Fibroblast of skin of left biceps (primary cell): ENCODE data around the gene ZNF627.
"Not testable (repeated sequence)": the region's sequence is repeated elsewhere in the genome, so short reads cannot be mapped to it uniquely, and the experiment has no call there.

Experiments
- DNase-seq, 2 experiments: peaks; one replicate each; pipeline ENCODE4 v3.0.0-alpha.2; 2013; ENCODE audit warnings: low read depth in 2 of 2

Gene ZNF627

GRCh38 chr19:11597202-11598102 is at the start of gene ZNF627:
Gene ZNF627 (plus strand): TSS chr19:11597483. CDS start chr19:11597628, 145 bp downstream.
- peak; percentile 93 to 95 for DNase-seq

- no peak for DNase-seq
Observed at GRCh38 chr19:11547929-11548700, 49.2 kb upstream of the ZNF627 start.

GRCh38 chr19:11549386-11549953 is 47.8 kb upstream of the ZNF627 start:
- no peak for DNase-seq

DNA sequence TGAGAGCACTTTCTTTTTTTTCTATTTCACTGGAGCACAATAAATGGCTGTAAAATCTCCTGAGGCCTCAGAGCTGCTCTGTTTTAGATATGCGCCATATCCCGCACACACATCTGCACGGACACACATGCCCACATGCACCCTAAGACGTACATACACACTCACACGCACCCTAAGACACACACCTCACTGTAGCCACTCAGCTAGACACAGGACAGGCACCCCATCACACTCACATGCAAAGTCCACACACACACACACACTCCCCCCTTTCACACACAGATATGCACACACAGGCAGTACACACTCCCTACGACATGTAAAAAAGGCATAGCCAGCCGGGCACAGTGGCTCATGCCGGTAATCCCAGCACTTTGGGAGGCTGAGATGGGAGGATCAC is 47.0 kb upstream of the ZNF627 start:
- DNase-seq = no peak

DNA sequence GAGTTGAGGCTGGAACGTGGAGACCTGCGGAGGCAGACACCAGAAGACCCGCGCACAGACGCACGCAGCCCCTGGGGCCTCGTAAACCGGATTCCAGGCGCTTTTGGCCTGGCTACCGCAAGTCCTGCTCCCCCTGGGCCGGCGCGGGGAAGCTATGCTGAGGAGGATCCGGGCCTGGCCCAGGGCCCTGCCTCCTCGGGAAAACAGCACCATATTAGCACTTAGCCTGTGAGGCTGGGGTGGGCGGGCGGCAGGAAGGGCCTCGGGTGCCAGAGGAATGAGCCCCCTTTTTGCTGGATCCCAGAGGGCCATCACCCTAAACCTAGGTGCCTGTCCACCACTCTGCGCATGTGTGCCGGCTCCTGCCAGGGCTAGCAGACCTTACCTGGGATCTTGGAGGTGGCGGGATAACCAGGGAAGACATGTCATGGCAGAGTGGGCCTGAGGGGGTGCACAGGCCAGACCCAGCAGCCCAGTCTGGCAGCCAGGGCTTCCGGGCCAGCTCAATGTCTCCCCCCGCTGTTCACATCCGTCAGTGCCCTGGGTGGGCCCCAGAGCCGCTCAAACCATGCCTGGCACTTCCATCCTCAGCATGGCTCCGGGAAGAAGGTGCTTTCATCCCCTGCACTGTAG is 45.6 kb upstream of the ZNF627 start:
- no peak for DNase-seq

DNA sequence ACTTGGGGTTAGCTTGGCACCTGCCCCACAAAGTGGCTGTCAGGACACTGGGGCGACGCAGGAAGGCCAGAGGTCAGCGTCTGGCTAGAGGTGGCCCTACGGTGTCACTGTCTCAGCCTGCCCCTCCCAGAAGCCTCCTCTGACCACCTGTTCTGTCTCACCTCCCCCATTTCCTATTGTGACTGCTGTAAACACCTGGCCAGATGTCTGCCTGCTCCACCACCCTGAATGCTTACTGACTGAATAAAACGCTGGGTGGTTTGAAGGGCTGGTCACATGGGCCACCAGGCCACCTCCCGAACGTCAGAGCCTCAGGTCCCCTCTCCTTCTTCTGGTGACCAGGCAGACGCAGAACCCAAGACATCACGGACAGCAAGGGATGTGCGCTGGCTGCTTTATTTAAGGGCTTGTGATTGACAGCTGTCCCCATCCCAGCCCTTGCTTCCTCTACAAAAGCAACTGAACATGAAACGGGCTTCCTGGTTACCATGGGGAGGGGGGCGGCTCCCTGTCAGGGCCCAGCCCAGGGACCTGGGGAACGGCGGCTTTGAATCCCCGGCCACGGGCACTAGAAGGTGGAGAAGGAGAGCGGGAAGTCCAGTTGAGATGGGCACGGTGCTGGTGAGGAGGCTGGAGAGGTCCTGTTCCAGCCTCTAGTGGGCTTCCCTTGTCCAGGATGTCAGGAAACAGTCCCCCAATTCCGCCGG is 44.5 kb upstream of the ZNF627 start:
- no peak for DNase-seq

GRCh38 chr19:11554160-11554559 is 43.1 kb upstream of the ZNF627 start:
- DNase-seq = no peak

DNA sequence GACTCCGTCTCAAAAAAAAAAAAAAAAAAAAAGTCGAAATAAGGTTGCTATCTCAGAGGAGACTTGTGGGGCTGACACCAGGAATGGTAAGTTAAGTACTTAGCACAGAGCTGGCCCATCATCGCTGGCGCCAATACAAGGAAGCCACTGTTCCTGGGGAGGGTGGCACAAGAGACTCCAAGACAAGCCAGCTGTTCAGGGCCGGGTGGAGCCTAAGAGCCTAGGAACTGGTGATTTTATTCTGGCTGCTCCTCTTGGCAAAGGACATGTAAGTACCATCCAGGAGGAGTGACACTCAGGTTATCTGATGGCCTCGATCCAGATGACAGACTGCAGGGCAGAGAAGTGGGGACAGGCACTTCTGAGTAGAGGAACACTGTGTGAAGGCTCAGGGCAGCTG is 42.0 kb upstream of the ZNF627 start:
- DNase-seq = no peak

GRCh38 chr19:11556634-11557420 is 40.5 kb upstream of the ZNF627 start:
- DNase-seq = no peak

- peak; percentile 90 to 91 for DNase-seq
Observed at GRCh38 chr19:11558881-11559828, 38.1 kb upstream of the ZNF627 start, which contains the start of gene ELOF1. Gene ELOF1 (minus strand): TSS chr19:11559230. CDS start chr19:11554347, 4,883 bp downstream.

DNA sequence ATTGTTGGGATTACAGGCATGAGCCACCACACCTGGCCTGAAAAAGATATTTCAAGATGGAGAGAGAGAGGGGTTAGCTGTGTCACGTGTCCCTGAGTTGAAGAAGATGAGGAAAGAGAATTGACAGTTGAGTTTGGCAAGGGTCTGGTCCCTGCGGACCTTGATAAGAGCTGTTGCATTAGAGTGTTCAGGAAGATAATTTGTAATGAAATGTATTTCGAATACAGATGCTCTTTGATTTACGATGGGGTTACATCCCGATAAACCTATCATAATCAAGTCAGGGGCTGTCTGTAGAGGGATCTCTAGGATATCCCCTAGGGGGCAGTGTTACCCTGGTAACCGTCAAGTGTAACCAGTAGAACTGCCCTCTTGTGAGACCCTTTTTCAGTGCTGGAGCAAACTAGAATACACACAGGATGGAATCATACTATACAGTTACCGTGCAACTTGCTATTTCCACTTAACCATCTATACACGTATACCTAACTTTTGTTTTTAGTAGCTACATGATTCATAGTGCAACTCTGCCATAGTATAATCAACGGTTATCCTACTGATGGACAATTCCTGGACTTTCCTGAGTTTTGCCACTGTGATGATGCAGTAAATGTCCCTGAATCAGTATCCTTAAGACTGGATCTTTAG is 36.8 kb upstream of the ZNF627 start:
- DNase-seq = peak in 1 of 2 experiments; percentile 40

DNA sequence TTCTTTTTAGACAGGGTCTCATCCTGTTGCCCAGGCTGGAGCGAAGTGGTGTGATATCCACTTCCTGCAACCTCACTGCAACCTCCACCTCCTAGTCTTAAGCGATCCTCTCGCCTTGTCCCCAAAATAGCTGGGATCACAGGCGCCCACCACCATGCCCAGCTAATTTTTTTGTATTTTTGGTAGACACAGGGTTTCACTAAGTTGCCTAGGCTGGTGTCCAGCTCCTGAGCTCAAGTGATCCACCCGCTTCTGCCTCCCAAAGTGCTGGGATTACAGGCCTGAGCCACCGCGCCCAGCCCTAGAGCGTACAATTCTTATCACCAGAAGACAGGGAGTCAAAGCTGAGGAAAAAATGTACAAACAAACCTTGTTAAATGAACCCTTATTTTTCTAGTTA is 33.8 kb upstream of the ZNF627 start:
- no peak for DNase-seq

DNA sequence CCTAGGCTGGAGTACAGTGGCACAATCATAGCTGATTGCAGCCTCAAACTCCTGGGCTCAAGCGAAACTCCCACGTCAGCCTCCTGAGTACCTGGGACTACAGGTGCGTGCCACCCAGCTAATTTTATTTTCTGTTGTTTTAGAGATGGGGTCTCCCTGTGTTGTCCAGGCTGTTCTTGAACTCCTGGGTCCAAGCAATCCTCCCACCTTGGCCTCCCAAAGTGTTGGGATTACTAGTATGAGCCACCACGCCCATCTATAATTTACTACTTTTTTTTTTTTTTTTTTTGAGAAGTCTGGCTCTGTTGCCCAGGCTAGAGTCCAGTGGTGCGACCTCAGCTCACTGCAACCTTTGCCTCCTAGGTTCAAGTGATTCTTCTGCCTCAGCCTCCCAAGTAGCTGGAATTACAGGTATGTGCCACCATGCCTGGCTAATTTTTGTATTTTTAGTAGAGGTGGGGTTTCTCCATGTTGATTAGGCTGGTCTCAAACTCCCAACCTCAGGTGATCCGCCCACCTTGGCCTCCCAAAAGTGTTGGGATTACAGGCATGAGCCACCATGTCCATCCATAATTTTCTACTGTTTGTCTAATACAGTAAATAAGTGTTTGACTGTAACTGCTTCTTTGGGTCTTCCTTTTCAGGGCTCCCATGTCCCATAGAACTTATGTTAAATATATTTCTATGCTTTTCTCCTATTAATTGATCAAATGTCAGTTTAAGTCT is 33.0 kb upstream of the ZNF627 start:
- DNase-seq = not testable (repeated sequence)

GRCh38 chr19:11565649-11565980 is 31.7 kb upstream of the ZNF627 start:
- not testable (repeated sequence) for DNase-seq

DNA sequence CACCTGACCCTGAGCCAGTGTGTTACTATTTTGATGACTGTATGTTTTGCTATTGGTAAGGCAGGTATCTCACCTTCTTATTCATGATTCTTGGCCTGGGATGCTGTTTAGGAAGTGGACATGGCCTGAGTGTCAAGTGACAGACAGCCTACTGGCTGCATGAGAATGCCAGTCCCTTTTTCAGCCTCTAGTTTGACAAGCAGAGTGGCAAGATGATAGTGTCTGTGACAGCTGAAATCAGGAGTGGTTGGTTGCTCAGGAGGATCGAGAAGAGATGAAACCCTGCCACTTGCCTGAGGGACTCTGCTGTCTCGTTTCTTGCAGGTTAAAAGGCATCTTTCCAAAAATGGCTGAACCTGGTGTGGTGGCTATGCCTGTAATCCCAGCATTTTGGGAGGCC is 31.1 kb upstream of the ZNF627 start:
- no peak for DNase-seq

DNA sequence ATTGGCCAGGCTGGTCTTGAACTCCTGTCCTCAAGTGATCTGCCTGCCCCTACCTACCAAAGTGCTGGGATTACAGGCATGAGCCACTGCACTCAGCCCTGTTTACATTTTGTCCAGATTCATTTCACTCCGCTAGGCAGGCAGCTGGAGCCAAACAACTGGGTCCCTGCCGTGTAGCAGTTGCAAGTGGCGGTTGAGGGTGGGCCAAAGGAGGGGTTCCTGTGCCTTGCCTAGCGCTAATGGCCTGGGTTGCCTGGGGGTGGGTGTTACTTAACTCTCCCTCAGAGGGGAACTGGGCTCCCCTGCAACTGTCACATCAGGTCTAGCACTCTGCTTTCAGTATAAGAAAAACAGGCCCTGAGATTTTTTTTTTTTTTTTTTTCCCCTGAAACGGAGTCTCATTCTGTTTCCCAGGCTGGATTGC is 27.2 kb upstream of the ZNF627 start:
- DNase-seq = no peak

DNA sequence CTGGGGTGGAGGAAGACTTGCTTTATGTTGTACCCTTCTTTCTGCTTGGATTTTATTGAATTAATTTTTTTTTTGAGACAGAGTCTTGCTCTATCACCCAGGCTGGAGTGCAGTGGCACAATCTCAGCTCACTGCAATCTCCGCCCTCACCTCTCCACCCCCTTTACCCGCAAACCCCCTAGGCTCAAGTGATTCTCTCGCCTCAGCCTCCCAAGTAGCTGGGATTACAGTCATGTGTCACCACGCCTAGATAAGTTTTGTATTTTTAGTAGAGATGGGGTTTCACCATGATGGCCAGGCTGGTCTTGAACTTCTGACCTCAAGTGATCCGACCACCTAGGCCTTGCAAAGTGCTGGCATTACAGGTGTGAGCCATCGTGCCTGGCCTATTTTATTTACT is 23.9 kb upstream of the ZNF627 start:
- DNase-seq = not testable (repeated sequence)

GRCh38 chr19:11573763-11574162 is 23.5 kb upstream of the ZNF627 start:
- DNase-seq = not testable (repeated sequence)
